Measurements from ENCODE around the gene PPP2R5E.

The PPP2R5E gene

DNA sequence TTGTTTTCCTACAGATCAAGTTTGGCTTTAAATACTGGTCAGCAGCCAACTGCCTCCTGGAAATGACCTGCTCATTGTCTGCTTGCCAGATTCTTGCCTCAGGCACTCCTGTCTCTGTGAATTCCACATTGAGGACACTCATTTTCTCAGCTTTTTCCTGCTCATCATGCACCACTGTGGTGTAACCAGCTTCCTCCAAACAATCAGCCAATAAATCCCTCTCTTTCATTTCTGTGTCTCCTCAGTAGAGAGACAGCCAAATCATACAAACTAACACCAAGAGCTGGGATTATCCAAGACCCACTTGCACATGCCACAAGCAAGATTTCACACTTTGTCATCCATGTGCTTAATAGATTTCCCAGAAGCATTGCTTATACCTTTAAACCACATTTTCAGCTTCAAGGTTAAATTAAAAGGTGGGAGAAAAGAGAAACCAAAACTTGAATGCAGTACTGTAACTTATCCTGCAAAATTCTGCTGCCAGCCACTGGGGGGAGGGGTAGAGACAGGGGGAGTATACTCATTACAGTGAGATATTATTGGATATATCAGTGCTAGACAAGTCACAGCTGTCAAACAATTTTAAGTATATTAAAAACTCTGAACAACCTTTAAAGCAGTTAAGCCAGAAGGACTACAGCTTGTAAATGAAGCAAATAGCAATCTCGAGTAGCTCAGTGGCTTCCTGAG lies 105.0 kb downstream of the PPP2R5E start:
- peak overlapping the region; percentile 48 for H3K4me3 ChIP-seq (ENCODE audit: low read depth, low read length)
- TF ChIP-seq CTCF (conservative IDR thresholded peaks at IDR 0.05; ENCODE audit: low read depth, low read length), result peak; percentile 48
- peak; percentile 99 for DNase-seq (ENCODE audit: low read depth)

DNA sequence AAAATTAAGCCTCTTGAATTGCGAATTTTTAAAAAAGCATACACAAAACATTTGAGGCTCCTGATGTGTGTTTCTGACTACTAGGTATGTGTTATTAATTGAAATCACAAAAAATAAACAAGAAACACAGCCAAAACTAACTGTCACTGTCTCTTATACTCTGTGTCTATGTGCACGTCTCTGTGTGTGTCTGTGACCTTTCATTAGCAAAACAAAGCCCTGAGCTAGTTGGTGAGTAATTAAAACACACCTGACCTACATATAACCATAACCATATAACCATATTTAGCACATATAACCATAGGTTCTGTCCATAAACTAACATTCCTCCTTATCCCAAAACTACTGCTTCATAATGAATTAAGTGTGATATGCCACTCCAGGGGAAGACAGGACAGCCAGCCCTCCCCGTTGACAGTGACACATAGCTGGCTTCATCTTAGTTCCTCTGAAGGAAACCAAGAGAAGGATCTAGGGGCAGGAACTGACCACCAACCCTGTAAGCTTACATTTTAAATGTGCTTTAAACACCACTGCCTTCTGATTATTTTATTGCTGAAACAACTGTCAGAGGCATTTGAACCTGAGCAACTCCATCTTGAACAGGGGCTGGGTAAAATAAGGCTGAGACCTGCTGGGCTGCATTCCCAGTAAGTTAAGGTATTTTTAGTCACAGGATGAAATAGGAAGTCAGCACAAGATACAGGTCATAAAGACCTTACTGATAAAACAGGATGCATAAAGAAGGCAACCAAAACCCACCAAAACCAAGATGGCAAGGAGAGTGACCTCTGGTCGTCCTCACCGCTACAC lies 106.7 kb downstream of the PPP2R5E start:
- no peak for DNase-seq (ENCODE audit: low read depth)
- no peak overlapping the region for H3K4me3 ChIP-seq (ENCODE audit: low read depth, low read length)

GRCh38 chr14:63435838-63436237 lies 107.3 kb downstream of the PPP2R5E start:
- DNase-seq (ENCODE audit: low read depth), result peak; percentile 91
- no peak for TF ChIP-seq CTCF (conservative IDR thresholded peaks at IDR 0.05; ENCODE audit: low read depth, low read length)
- no peak overlapping the region for H3K4me3 ChIP-seq (ENCODE audit: low read depth, low read length)

More for the DNA sequence above, 106.7 kb downstream of the PPP2R5E start:
- TF ChIP-seq CTCF (conservative IDR thresholded peaks at IDR 0.05; ENCODE audit: low read depth, low read length), result no peak

DNA sequence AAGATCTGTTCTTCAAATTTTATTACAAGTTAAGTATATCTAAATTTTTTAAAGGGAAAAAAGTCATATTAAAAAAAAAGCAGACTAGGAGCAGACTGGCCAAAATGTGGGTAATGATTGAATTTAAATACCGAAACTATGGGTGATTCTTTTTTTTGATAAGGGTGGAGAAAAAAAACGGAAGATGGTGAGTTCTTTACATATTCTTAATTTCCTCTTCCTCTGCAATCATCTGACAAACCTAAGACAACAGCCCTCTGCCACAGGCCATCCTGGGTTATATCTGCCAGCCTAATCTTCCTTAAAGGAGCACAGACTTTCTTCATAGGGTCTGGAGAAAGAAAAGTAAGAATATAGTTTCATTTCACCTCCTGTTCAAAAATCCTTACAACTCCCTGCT lies 108.0 kb downstream of the PPP2R5E start:
- TF ChIP-seq CTCF (conservative IDR thresholded peaks at IDR 0.05; ENCODE audit: low read depth, low read length), result no peak

DNA sequence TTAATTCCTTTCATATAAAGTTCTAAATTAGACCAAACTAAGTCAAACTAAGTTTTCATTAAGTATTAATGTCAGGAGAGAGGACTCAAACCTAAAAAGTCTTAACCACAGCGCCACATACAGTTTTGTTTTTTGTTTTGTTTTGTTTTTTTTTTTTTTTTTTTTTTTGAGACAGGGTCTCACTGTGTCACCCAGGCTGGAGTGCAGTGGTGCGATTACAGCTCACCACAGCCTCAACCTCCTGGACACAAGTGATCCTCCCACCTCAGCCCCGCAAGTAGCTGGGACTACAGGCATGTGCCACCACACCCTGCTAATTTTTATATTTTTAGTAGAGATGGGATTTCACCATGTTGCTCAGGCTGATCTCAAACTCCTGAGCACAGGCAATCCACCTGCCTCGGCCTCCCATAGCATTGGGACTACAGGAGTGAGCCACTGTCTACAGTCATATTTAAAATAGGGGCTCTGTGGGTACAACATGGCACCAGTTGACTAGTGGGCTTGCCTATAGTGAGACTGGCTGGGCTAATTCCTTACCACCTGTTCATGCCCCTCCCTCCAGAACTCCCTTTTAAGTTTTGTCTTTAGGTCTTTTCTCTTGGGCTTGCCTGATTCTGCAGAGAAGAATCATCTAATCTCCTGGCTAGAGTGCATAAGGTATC lies 110.2 kb downstream of the PPP2R5E start:
- TF ChIP-seq CTCF (conservative IDR thresholded peaks at IDR 0.05; ENCODE audit: low read depth, low read length), result no peak
- DNase-seq (ENCODE audit: low read depth), result no peak
- H3K4me3 ChIP-seq (ENCODE audit: low read depth, low read length), result no peak overlapping the region

More for the DNA sequence above, 108.0 kb downstream of the PPP2R5E start:
- H3K4me3 ChIP-seq (ENCODE audit: low read depth, low read length), result no peak overlapping the region
- DNase-seq (ENCODE audit: low read depth), result no peak

GRCh38 chr14:63432228-63432627 lies 110.9 kb downstream of the PPP2R5E start:
- TF ChIP-seq CTCF (conservative IDR thresholded peaks at IDR 0.05; ENCODE audit: low read depth, low read length), result no peak
- DNase-seq (ENCODE audit: low read depth), result no peak
- H3K4me3 ChIP-seq (ENCODE audit: low read depth, low read length), result no peak overlapping the region
